HepG2 (cell line): Measurements from ENCODE around the gene EWSR1. TPM values are rescaled to one million over a fixed set of nuclear protein-coding genes. Genes with fewer than 3 reads are reported as not detected.

ENCODE experiments used
- BORCS8-MEF2B ChIP-seq: sonication (generic); formaldehyde crosslinking; IDR thresholded peaks from 2 replicates; pipeline ENCODE4 v1.8.0; 2022; ENCODE audit warnings: mild to moderate bottlenecking, missing genetic modification reagents
- CBFB ChIP-seq: sonication (generic); formaldehyde crosslinking; IDR thresholded peaks from 2 replicates; pipeline ENCODE4 v1.4.0; 2020; ENCODE audit warnings: missing genetic modification reagents
- CEBPB ChIP-seq: IDR thresholded peaks from 2 replicates; pipeline ENCODE4 v1.6.1; 2011; ENCODE audit warnings: low read depth, low read length, improper control_type of control experiment, borderline replicate concordance
- CENPT ChIP-seq: sonication (generic); formaldehyde crosslinking; IDR thresholded peaks from 2 replicates; pipeline ENCODE4 v1.8.0; 2022; ENCODE audit warnings: low read depth, mild to moderate bottlenecking, moderate library complexity, missing genetic modification reagents
- FLYWCH1 ChIP-seq: sonication (generic); formaldehyde crosslinking; IDR thresholded peaks from 2 replicates; pipeline ENCODE4 v1.8.1; 2023; ENCODE audit warnings: mild to moderate bottlenecking, missing genetic modification reagents
- HDAC6 ChIP-seq: fragments of 200-600 bp; sonication (generic); IDR thresholded peaks from 2 replicates; pipeline ENCODE4 v1.7.0; 2017; ENCODE audit warnings: mild to moderate bottlenecking, antibody characterized with exemption, low read length, low read depth
- HHEX ChIP-seq: IDR thresholded peaks from 2 replicates; pipeline ENCODE4 v1.6.1; 2016; ENCODE audit warnings: control low read depth
- MED1 ChIP-seq: sonication (generic); formaldehyde crosslinking; IDR thresholded peaks from 2 replicates; pipeline ENCODE4 v1.4.0; 2020; ENCODE audit warnings: missing genetic modification reagents
- SAP130 ChIP-seq: IDR thresholded peaks from 2 replicates; pipeline ENCODE4 v1.6.1; 2016; ENCODE audit warnings: low read depth
- SOX5 ChIP-seq: IDR thresholded peaks from 2 replicates; pipeline ENCODE4 v1.6.1; 2016; ENCODE audit warnings: borderline replicate concordance
- SPEN ChIP-seq: sonication (generic); formaldehyde crosslinking; IDR thresholded peaks from 2 replicates; pipeline ENCODE4 v1.5.1; 2020; ENCODE audit warnings: low read depth, mild to moderate bottlenecking, missing genetic modification reagents
- U2AF1 ChIP-seq: fragments of 200-400 bp; formaldehyde crosslinking; optimal IDR thresholded peaks from 2 replicates; pipeline ENCODE3; 2017; ENCODE audit warnings: mild to moderate bottlenecking, low read depth, low read length
- ZEB1 ChIP-seq: IDR thresholded peaks from 2 replicates; pipeline ENCODE4 v1.6.1; 2012; ENCODE audit warnings: mild to moderate bottlenecking, low read depth, inconsistent platforms; ENCODE audit not compliant: insufficient replicate concordance
- ZNF207 ChIP-seq: fragments of 450-650 bp; IDR thresholded peaks from 2 replicates; pipeline ENCODE4 v1.6.1; 2016; ENCODE audit warnings: antibody characterized with exemption, borderline replicate concordance
- ZNF350 ChIP-seq: sonication (generic); formaldehyde crosslinking; IDR thresholded peaks from 2 replicates; pipeline ENCODE4 v1.4.0; 2020; ENCODE audit warnings: mild to moderate bottlenecking, low read depth, missing genetic modification reagents, borderline replicate concordance
- ZNF672 ChIP-seq: sonication (generic); formaldehyde crosslinking; IDR thresholded peaks from 2 replicates; pipeline ENCODE4 v1.8.1; 2022; ENCODE audit warnings: missing genetic modification reagents
- ZNF737 ChIP-seq: sonication (generic); formaldehyde crosslinking; IDR thresholded peaks from 2 replicates; pipeline ENCODE4 v1.5.0; 2020; ENCODE audit warnings: missing genetic modification reagents, mild to moderate bottlenecking, borderline replicate concordance
- ZNF891 ChIP-seq: sonication (generic); formaldehyde crosslinking; IDR thresholded peaks from 2 replicates; pipeline ENCODE4 v1.5.0; 2020; ENCODE audit warnings: mild to moderate bottlenecking, missing genetic modification reagents
- polyA plus RNA-seq, 8 experiments: library from polyadenylated mRNA; depleted of rRNA in 3 of 8; stranded (reverse) in 7 of 8; unstranded in 1 of 8; fragments of >200 nt; fragmentation: Illumina TruSeq in 4 of 8; extraction: Trizol in 4 of 8; gene quantifications; 2 replicates each; pipeline versions ENCODE4 v1.2.1 to v1.2.3, GENCODE V29; 2011 to 2016; ENCODE audit warnings: low read depth in 4 of 8, missing spikeins in 1 of 8, mixed read lengths in 1 of 8; ENCODE audit not compliant: insufficient read depth in 1 of 8
- total RNA-seq, 5 experiments: library from RNA; depleted of rRNA; stranded (reverse); fragments of >200 nt; fragmentation: Illumina TruSeq; extraction: Trizol; gene quantifications; 2 replicates each; pipeline ENCODE4 v1.2.3, GENCODE V29; 2016; ENCODE audit warnings: low read depth in 1 of 5
- TF ChIP-seq, protein P1 (sequence below): sonication (generic); formaldehyde crosslinking; IDR thresholded peaks from 2 replicates; pipeline ENCODE4 v1.4.0; 2020; ENCODE audit warnings: mild to moderate bottlenecking, missing genetic modification reagents
- TF ChIP-seq, protein P2 (sequence below): sonication (generic); formaldehyde crosslinking; IDR thresholded peaks from 2 replicates; pipeline ENCODE4 v1.4.0; 2020; ENCODE audit warnings: mild to moderate bottlenecking, missing genetic modification reagents, borderline replicate concordance
- TF ChIP-seq, protein P3 (sequence below): sonication (generic); formaldehyde crosslinking; IDR thresholded peaks from 2 replicates; pipeline ENCODE4 v1.5.1; 2020; ENCODE audit warnings: missing genetic modification reagents, mild to moderate bottlenecking, borderline replicate concordance
- TF ChIP-seq, protein P4 (sequence below): IDR thresholded peaks from 2 replicates; pipeline ENCODE4 v1.6.1; 2016; ENCODE audit warnings: low read depth, borderline replicate concordance

EWSR1 gene
- total and polyA plus RNA-seq, 2 of the 13 experiments (the other 11 are each of a cell fraction or from before 2014, with no cell fraction given) = 211 to 326 TPM

DNA sequence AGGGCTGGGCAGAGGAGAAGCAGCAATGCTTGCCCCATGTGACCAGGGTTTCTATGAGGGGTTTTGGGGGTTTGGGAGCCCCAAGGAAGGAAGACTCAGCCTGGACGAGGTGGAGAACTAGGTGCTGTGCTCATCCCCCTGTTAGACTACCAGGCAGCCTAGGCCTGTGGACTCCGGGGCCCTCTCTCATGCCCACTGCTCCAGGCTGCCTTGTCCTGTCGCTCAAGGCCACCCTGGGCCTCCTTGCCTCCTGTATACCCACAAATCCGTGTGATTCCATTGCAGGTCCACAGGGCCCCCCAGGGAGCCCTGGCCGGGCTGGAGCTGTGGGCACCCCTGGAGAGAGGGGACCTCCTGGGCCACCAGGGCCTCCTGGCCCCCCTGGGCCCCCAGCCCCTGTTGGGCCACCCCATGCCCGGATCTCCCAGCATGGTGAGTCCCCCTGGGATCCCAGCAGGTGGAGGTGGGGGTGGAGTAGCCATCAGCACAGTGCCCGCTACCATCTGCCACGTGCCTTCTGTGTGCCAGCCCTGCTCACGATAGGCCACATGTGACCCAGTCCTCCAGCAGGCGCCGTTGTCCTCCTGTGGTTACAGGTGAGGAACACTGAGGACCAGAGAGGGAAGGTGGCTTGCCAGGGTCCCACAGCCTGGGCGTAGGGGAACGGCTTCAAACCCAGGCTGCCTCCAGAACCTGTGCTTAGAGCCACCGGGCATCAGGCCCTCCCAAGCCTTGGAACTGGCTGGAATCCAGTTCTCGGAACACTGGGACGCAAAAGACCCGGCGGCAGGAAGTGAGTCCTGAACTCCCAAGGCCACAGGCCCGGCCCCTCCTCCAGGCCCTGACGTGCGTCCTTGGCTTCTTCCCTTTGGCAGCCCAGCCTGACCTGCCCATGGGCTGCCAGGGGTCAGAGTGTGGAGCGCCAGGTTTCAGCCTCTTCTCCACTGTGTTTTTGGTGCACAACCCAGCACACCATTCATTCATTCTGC is 35.8 kb upstream of the EWSR1 start (continued):
- TF ChIP-seq ZEB1 = no peak
- TF ChIP-seq FLYWCH1 (CRISPR knock-in tag) = no peak
- peak; percentile 32; the same call in 1 of the 2 replicates for TF ChIP-seq SOX5 (CRISPR knock-in tag)
- TF ChIP-seq U2AF1 = no peak
- peak; percentile 70 for TF ChIP-seq MED1 (CRISPR knock-in tag)
- TF ChIP-seq, protein P1, sequence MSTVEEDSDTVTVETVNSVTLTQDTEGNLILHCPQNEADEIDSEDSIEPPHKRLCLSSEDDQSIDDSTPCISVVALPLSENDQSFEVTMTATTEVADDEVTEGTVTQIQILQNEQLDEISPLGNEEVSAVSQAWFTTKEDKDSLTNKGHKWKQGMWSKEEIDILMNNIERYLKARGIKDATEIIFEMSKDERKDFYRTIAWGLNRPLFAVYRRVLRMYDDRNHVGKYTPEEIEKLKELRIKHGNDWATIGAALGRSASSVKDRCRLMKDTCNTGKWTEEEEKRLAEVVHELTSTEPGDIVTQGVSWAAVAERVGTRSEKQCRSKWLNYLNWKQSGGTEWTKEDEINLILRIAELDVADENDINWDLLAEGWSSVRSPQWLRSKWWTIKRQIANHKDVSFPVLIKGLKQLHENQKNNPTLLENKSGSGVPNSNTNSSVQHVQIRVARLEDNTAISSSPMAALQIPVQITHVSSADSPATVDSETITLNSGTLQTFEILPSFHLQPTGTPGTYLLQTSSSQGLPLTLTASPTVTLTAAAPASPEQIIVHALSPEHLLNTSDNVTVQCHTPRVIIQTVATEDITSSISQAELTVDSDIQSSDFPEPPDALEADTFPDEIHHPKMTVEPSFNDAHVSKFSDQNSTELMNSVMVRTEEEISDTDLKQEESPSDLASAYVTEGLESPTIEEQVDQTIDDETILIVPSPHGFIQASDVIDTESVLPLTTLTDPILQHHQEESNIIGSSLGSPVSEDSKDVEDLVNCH = no peak
- TF ChIP-seq, protein P2, sequence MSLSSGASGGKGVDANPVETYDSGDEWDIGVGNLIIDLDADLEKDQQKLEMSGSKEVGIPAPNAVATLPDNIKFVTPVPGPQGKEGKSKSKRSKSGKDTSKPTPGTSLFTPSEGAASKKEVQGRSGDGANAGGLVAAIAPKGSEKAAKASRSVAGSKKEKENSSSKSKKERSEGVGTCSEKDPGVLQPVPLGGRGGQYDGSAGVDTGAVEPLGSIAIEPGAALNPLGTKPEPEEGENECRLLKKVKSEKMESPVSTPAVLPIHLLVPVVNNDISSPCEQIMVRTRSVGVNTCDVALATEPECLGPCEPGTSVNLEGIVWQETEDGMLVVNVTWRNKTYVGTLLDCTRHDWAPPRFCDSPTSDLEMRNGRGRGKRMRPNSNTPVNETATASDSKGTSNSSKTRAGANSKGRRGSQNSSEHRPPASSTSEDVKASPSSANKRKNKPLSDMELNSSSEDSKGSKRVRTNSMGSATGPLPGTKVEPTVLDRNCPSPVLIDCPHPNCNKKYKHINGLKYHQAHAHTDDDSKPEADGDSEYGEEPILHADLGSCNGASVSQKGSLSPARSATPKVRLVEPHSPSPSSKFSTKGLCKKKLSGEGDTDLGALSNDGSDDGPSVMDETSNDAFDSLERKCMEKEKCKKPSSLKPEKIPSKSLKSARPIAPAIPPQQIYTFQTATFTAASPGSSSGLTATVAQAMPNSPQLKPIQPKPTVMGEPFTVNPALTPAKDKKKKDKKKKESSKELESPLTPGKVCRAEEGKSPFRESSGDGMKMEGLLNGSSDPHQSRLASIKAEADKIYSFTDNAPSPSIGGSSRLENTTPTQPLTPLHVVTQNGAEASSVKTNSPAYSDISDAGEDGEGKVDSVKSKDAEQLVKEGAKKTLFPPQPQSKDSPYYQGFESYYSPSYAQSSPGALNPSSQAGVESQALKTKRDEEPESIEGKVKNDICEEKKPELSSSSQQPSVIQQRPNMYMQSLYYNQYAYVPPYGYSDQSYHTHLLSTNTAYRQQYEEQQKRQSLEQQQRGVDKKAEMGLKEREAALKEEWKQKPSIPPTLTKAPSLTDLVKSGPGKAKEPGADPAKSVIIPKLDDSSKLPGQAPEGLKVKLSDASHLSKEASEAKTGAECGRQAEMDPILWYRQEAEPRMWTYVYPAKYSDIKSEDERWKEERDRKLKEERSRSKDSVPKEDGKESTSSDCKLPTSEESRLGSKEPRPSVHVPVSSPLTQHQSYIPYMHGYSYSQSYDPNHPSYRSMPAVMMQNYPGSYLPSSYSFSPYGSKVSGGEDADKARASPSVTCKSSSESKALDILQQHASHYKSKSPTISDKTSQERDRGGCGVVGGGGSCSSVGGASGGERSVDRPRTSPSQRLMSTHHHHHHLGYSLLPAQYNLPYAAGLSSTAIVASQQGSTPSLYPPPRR (CRISPR knock-in tag) = no peak
- TF ChIP-seq HHEX (CRISPR knock-in tag) = no peak
- no peak for TF ChIP-seq CENPT (CRISPR knock-in tag)
- no peak for TF ChIP-seq CEBPB
- no peak for TF ChIP-seq ZNF672 (CRISPR knock-in tag)
- peak; percentile 34; the same call in 1 of the 2 replicates for TF ChIP-seq SPEN (CRISPR knock-in tag)
- TF ChIP-seq, protein P3, sequence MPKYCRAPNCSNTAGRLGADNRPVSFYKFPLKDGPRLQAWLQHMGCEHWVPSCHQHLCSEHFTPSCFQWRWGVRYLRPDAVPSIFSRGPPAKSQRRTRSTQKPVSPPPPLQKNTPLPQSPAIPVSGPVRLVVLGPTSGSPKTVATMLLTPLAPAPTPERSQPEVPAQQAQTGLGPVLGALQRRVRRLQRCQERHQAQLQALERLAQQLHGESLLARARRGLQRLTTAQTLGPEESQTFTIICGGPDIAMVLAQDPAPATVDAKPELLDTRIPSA (CRISPR knock-in tag) = no peak
- TF ChIP-seq SAP130 = peak; percentile 67
- no peak for TF ChIP-seq ZNF207
- TF ChIP-seq, protein P4, sequence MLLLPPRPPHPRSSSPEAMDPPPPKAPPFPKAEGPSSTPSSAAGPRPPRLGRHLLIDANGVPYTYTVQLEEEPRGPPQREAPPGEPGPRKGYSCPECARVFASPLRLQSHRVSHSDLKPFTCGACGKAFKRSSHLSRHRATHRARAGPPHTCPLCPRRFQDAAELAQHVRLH = no peak
- no peak for TF ChIP-seq HDAC6
- TF ChIP-seq ZNF350 (CRISPR knock-in tag) = peak; percentile 31; the same call in 1 of the 2 replicates
- peak; percentile 11; the same call in 1 of the 2 replicates for TF ChIP-seq ZNF891 (CRISPR knock-in tag)
- TF ChIP-seq ZNF737 (CRISPR knock-in tag) = no peak
- 0 out of 2 replicates have a peak, but pooled peaks have one; percentile 10 for TF ChIP-seq CBFB (CRISPR knock-in tag)
- no peak for TF ChIP-seq BORCS8-MEF2B (CRISPR knock-in tag)
